AG04449 (cell line): ENCODE results near the gene TRAIP.

Experiments
- CTCF ChIA-PET: fragments of 350-600 bp; formaldehyde crosslinking; extraction: SDS; loops from one replicate; lab custom pipeline; 2021; ENCODE audit warnings: antibody characterized with exemption; lab: Yijun Ruan, JAX
- POLR2A ChIA-PET: fragments of 400-600, 350-600 bp; formaldehyde crosslinking; extraction: SDS; loops from one replicate; lab custom pipeline; 2020; ENCODE audit warnings: antibody characterized with exemption, inconsistent platforms; lab: Yijun Ruan, JAX
- DNase-seq: peaks from one replicate; pipeline ENCODE4 v3.0.0-alpha.2; 2010; ENCODE audit warnings: low read depth, low spot score
- H3K4me3 ChIP-seq: 2 replicates; pipeline ENCODE4 v1.5.1; 2011; ENCODE audit warnings: low read depth, mild to moderate bottlenecking, control low read depth, low read length
- TF ChIP-seq, protein P1 (sequence below): IDR thresholded peaks from one replicate; pipeline ENCODE4 v1.5.1; 2011; ENCODE audit warnings: mild to moderate bottlenecking, moderate library complexity, low read length, control low read depth, inconsistent platforms; ENCODE audit not compliant: insufficient read depth; ENCODE audit errors: missing control alignments

TRAIP gene

GRCh38 chr3:49792371-49793150, 63.8 kb downstream of the TRAIP start:
- POLR2A ChIA-PET, result no interaction called here
- H3K4me3 ChIP-seq, result no peak overlapping the region

DNA sequence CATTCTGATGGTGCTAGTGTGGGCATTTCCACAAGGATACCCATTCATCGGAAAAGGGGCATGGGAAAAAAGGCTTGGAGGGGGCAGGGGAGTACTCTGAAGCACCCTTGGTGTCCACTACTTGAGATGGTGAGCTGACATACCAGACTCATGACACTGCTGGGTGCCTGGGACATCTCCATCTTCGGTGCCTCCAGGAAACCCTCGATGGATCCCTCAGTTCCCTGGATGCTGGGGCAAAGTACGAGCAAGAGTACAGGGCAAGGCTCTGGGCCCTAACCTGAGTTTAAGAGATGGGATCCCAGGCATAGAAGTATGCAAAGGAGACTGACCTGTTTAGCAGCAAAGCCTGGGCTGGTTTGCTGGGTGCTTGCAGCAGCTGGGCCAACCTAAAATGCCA, 64.8 kb downstream of the TRAIP start:
- DNase-seq, result no peak
- CTCF ChIA-PET, result interaction anchor here (6.0 kb wide), 1 partner anchor 10 kb away, joined by 39 read pairs; the partner anchor contains the start of genes CDHR4 and INKA1
- H3K4me3 ChIP-seq, result no peak overlapping the region
- TF ChIP-seq, protein P1, sequence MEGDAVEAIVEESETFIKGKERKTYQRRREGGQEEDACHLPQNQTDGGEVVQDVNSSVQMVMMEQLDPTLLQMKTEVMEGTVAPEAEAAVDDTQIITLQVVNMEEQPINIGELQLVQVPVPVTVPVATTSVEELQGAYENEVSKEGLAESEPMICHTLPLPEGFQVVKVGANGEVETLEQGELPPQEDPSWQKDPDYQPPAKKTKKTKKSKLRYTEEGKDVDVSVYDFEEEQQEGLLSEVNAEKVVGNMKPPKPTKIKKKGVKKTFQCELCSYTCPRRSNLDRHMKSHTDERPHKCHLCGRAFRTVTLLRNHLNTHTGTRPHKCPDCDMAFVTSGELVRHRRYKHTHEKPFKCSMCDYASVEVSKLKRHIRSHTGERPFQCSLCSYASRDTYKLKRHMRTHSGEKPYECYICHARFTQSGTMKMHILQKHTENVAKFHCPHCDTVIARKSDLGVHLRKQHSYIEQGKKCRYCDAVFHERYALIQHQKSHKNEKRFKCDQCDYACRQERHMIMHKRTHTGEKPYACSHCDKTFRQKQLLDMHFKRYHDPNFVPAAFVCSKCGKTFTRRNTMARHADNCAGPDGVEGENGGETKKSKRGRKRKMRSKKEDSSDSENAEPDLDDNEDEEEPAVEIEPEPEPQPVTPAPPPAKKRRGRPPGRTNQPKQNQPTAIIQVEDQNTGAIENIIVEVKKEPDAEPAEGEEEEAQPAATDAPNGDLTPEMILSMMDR, result no peak
- POLR2A ChIA-PET, result no interaction called here

More at GRCh38 chr3:49792371-49793150, 63.8 kb downstream of the TRAIP start:
- TF ChIP-seq, protein P1, result no peak
- CTCF ChIA-PET, result interaction anchor here (6.0 kb wide), 1 partner anchor 9 kb away, joined by 39 read pairs; the partner anchor contains the start of genes CDHR4 and INKA1
- DNase-seq, result no peak

DNA sequence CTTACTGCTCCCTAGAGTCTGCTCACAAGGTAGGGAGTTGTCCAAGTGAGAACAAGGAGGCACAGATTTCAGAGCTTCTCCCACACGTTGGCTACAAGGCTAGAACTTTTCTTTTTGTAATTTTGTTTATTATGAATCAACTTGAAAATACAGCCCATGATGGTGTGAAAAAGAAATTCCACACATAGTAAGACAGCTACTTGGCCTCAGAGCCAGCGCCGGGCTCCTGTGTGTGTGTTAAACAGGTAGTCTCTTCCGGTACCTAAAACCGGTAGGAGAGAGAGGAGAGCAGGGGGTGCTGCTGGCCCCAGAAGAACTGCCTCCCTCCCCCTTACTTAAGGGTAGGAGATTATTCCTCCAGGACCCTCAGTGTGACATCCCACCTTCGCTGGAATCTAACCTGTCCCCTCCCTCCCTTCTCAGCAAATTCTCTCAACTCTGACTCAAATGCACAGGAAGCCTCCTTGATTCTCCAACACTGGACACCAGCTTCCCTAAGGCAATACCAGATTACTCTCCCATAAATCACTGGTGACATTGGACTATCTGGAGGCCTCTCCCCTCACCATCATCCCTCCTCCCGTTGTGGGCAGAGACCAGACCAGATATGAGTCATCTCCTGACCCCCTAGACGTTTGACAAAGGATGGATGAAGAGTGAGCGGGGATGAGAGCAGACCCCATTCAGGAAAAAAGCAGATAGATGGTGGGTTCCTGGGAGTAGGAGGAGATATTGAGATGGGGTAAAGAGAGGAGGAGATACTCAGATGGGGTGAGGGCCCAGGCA, 65.5 kb downstream of the TRAIP start:
- CTCF ChIA-PET, result interaction anchor here (1.3 to 6.0 kb wide), 2 partner anchors 11 to 48 kb away, joined by 4 to 39 read pairs; partner anchors contain the start of genes CDHR4 and INKA1
- POLR2A ChIA-PET, result no interaction called here
- no peak overlapping the region for H3K4me3 ChIP-seq
- TF ChIP-seq, protein P1, result no peak
- DNase-seq, result no peak

DNA sequence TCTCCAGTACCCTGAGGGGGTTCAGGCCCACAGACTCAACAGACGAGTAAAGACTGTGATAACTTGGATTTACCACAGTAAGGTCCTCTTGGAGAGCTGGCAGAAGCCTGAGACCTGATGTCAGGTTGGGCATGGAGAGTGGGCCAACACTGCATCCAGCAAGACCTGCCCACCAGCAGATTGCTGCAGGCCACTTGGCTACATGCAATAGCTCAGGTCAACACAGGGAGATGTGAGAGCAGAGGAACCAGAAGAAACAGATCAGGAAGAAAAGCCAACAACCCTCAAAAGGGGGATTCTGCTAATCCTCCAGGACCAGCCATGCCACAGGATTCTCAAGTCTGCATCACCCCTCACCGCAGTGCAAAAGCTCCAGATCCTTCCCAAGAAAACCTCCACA, 68.3 kb downstream of the TRAIP start:
- ChIA-PET CTCF (interaction anchor here (0.8 to 4.0 kb wide), 4 partner anchors 14 to 53 kb away, joined by 3 to 48 read pairs (median 10); partner anchors contain the start of genes CDHR4 and INKA1), POLR2A (no interaction called here)
- no peak for DNase-seq
- TF ChIP-seq, protein P1, result no peak
- H3K4me3 ChIP-seq, result no peak overlapping the region

DNA sequence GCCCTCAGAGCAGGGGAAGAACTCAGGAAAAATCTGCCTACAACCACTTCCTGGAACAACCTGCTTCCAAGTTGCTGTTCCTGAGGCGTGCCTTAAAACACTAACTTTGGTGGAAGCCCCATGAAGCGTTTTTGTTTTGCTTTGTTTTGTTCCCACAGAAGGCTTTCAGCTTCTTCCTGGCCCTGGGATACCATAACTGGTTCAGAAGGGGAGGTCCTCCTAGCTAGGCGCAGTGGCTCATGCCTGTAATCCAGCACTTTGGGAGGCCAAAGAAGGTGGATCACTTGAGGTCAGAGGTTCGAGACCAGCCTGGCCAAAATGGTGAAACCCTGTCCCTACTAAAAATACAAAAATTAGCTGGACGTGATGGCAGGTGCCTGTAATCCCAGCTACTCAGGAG, 68.8 kb downstream of the TRAIP start:
- DNase-seq, result no peak
- TF ChIP-seq, protein P1, result no peak
- POLR2A ChIA-PET, result interaction anchor here (1.8 kb wide), 1 partner anchor 15 kb away, joined by 8 read pairs; the partner anchor contains the start of gene INKA1
- no peak overlapping the region for H3K4me3 ChIP-seq
- CTCF ChIA-PET, result interaction anchor here (1.2 to 4.0 kb wide), 4 partner anchors 15 to 84 kb away, joined by 3 to 48 read pairs (median 10); partner anchors contain the start of genes CDHR4 and INKA1
